Hematopoietic multipotent progenitor cell treated with erythropoietin and hydrocortisone succinate and interleukin-3 and kit ligand, for 15 days (in vitro differentiated cells): ENCODE data around the gene SEC22C.
"Not testable (repeated sequence)": the region's sequence is repeated elsewhere in the genome, so short reads cannot be mapped to it uniquely, and the experiment has no call there.

ENCODE experiments used
- DNase-seq: peaks from one replicate; pipeline ENCODE4 v3.0.0-alpha.2; 2015; ENCODE audit warnings: low spot score

SEC22C gene

GRCh38 chr3:42581709-42582473, at the start of gene SEC22C:
Gene SEC22C, minus strand, starts transcription at chr3:42581967. Its CDS starts 12,921 bp downstream, at chr3:42569046.
- peak; percentile 96 for DNase-seq

DNA sequence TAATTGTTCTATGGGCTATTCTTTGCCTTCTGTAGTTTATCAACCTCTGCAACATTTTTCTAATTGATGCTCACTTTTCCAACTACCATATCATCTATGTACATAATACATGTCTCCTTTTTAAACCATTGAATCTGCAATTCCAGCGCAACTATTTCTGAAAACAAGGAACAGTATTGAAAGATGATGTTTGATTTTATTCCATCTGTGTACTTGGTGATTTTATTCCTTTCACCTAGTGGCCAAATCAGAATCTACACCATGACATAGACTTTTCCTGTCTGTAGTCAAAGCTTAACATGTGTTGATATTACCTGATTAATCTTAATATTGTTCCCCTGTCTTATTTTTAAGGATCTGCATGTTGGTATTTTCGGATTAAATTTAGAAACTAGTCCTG, 31.7 kb upstream of the SEC22C start:
- DNase-seq = peak; percentile 51

GRCh38 chr3:42612928-42613327, 31.2 kb upstream of the SEC22C start:
- DNase-seq = no peak

DNA sequence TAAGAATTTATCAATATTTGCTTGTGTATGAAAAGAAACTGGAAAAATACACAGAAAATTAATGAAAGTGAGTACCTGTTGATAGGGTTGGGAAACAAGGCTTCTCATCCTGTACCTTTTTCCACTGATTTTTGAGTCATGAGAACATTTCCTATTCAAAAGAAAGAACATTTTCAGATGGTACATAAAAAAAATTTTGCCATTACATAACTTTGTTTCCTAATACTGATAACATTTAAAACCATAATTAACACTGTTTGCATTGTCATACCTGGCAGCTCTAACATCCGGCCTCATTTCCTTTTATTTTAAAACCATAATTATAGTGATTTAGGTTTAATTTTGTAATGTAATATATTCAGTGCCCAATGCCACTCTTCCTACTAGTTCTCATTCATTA, 30.4 kb upstream of the SEC22C start:
- no peak for DNase-seq

- DNase-seq = no peak
These were observed 29.2 kb upstream of the SEC22C start for GRCh38 chr3:42610976-42611375.

DNA sequence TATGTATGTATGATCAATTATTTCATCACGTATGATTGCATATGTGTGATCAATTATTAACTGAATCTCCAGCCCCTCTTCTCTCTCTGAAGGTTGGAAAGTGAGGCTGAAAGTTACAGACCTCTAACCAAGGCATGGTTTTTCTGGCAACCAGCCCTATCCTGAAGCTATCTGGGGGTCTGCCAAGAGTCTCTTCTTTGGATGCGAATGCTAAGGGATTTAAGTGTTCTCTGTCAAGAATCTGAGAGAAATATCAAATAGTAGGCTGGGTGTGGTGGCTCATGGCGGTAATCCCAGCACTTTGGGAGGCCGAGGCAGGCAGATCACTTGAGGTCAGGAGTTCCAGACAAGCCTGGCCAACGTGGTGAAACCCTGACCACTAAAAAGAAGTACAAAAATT, 26.8 kb upstream of the SEC22C start:
- no peak for DNase-seq

DNA sequence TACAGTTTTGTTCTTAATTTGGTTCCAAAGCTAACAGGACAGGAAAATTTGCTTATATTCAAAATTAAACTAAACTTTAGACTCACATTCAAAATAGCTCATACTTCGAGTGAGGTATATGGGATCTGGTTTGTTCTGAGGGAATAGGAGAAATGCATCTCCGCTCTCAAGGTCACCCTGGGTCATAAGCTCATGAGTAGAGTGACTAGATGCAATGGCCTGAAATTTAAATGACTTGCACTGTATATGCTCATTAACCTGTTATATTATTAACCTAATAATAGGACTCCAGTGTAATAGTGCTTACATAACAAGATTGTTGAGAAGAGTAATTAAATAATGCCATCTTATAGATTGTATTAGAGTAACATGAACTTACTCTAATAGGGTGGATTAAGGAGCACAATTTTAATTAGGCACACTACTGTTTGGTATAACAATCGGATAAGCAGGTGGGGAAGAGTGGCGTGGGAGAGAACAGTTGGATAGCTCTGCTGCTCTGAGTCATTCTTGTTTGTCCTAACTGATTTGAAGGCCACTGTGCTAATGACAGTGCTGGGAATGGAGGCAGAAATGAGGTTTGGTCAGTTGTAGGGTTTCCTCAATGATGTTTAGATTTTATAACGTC, 23.9 kb upstream of the SEC22C start:
- DNase-seq = no peak

DNA sequence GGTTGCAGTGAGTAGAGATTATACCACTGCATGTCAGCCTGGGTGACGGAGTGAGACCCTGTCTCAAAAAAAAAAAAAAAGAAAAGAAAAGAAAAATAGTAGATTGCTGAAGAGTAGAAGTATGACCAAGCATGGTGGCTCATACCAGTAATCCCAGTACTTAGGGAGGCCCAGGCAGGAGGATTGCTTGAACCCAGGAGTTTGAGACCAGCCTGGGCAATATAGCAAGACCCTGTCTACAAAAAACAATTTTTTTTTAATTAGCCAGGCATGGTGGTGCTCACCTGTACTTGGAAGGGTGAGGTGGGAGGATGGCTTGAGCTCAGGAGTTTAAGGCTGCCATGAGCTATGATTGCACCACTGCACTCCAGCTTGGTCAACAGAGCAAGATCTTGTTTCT, 21.2 kb upstream of the SEC22C start:
- DNase-seq = no peak

- DNase-seq = peak; percentile 25
These were observed 20.3 kb upstream of the SEC22C start for GRCh38 chr3:42601896-42602581.

- peak; percentile 57 for DNase-seq
These were observed 19.4 kb upstream of the SEC22C start for GRCh38 chr3:42600958-42601675.

GRCh38 chr3:42600111-42600957, 18.6 kb upstream of the SEC22C start, which contains the start of gene NKTR:
Gene NKTR, plus strand, starts transcription at chr3:42600686. Its CDS starts 321 bp downstream, at chr3:42601007.
- DNase-seq = peak; percentile 98

DNA sequence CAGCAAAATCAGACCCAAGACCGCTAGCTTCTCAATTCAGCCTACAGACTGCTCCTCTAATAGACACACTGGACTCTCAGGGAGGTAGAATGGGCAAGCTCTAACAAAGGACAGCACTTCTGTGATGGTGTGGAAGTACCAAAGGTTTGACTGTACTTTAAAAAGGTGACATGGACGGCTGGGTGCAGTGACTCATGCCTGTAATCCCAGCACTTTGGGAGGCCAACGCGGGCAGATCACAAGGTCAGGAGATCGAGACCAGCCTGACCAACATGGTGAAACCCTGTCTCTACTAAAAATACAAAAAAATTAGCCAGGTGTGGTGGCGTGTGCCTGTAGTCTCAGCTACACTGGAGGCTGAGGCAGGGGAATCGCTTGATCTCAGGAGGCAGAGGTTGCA, 15.3 kb upstream of the SEC22C start:
- not testable (repeated sequence) for DNase-seq

- DNase-seq = no peak
These were observed 13.9 kb upstream of the SEC22C start for GRCh38 chr3:42595682-42596081.

GRCh38 chr3:42593635-42594034, 11.9 kb upstream of the SEC22C start:
- no peak for DNase-seq

DNA sequence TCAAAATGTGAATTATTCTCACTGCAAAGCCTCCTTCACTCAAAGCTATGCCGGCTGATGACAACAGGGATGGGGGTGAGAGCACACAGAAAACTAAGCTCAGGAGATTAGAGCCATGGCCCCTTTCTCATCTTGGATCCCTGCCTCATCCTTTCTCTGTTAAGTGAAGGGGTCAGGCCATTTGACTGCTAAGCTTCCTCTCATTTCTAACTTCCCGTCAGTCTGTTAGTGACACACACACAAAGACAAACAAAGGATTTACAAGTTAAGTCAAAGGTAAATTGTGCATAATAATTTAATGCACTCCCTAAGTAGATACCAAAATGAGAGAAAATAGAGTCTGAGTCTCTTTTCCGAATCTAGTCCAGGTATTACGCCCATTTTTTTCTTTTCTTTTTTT, 10.0 kb upstream of the SEC22C start:
- no peak for DNase-seq

DNA sequence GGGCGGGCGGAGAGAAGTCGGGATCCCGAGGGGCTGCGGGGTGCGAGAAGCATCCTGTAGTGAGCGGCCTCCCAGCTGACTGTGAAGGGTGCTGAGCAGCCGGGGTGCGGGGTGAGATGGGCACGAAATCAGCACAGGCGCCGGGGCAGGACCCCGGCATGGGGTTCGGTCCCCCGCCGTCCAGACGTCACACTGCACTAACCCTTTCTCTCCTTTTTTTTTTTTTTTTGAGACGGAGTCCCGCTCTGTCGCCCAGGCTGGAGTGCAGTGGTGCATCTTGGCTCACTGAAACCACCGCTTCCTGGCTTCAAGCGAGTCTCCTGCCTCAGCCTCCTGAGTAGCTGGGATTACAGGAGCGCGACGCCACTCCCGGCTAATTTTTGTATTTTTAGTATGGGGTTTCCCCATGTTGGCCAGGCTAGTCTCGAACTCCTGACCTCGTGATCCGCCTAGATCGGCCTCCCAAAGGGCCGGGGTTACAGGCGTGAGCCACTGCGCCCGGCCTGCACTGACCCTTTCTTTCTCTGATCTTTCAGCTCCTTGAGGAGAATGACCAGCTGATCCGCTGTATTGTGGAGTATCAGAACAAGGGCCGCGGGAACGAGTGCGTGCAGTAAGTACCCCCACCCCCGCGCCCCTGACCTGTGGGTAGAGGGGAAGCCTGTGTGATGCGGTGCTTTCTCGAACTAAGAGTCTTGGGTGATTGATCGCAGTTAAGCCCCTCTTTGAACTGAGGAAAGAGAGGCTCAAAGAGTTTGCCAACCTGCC, 9.4 kb upstream of the SEC22C start:
- DNase-seq = no peak

DNA sequence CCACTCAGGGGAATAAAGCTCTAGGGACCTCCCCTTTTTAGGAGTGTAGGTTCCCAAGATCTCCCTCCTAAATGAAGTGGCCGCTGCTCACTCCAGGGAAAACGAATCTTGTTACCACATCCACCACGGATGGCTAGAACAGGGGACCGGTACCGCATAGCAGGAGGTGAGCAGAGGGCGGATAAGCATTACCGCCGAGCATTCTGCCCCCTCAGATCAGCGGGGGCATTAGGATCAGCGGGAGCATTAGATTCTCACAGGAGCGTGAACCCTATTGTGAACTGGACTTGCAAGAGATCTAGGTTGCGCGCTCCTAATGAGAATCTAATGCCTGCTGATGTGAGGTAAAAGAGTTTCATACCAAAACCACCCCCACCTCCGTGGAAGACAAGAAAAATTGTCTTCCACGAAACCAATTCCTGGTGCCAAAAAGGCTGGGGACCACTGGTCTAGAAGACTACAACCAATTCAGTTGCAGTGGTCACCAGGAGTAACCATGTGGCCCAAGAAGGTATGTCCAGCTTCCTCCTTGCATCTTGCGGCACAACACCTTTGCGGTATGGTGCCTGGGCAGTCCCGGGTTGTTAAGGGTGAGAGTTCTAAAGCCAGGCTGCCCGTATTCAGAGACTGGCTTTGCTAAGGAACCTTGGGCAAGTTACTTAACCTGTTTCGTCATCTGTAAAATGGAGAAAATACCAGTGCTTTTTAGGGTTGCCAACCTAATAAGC, 7.8 kb upstream of the SEC22C start:
- DNase-seq = no peak

GRCh38 chr3:42588625-42589024, 6.9 kb upstream of the SEC22C start:
- DNase-seq = no peak

DNA sequence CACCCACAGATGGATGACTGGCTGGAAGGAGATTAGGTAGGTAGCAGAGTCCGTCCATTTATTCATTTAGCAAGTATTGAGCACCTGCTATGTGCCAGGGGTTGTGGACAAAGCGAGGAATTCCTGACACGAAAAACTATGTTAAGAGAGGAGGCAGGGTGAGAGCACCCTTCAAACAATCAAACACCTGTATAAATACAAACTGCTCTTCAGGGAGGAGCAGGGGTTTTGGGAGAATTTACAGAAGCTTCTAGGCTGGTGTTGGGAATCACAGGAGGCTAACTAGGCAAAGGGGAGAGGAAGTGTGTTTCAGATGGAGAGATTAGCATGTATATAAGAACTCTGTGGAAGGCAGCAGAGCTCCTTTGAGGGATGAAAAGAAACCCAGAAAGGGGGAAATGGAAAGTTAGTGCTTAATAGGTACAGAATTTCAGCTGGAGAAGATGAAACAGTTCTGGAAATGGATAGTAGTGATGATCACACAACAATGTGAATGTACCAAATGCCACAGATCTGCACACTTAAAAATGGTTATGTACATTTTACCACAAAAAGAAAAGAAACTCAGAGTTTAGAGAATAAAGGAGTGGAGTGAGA, 805 bp upstream of the SEC22C start:
- no peak for DNase-seq

DNA sequence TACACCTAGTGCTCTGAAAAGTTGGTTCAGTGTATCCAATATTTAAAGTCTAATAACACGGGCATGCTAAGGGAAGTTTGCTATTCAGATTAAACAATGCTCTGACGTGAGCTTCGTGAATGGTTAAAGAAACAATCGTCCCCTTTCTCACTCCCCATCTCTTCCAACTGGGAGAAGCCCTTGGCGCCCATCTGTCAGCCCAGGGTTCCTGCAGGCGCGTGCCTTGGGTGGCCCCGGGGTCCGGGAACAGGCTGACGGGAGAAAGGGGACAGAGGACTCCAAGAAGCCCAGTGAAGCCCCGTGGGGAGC, 413 bp downstream of the SEC22C start:
- DNase-seq = no peak
